Measurements from ENCODE around the gene PPM1A.

DNA sequence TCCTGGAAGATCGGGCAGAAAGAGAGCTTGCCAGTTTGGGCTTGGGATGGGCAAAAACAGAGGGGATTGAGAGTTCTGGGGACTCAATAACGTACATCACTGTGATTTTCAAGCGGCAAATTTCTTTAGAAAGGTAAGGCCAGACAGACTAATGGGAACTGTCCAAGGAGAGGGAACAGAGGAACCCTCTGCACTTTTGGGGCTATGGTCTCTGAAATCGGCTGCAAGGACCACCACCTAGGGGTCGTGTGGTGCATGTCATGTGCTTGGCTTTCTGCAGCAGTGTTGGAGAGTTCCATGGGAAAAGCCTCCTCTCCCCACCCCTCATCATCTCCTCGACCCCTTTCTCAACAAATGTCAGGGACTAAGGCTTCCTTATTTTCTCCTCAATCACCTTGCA, 79.6 kb downstream of the PPM1A start:
- TF ChIP-seq, protein P1, sequence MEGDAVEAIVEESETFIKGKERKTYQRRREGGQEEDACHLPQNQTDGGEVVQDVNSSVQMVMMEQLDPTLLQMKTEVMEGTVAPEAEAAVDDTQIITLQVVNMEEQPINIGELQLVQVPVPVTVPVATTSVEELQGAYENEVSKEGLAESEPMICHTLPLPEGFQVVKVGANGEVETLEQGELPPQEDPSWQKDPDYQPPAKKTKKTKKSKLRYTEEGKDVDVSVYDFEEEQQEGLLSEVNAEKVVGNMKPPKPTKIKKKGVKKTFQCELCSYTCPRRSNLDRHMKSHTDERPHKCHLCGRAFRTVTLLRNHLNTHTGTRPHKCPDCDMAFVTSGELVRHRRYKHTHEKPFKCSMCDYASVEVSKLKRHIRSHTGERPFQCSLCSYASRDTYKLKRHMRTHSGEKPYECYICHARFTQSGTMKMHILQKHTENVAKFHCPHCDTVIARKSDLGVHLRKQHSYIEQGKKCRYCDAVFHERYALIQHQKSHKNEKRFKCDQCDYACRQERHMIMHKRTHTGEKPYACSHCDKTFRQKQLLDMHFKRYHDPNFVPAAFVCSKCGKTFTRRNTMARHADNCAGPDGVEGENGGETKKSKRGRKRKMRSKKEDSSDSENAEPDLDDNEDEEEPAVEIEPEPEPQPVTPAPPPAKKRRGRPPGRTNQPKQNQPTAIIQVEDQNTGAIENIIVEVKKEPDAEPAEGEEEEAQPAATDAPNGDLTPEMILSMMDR (conservative IDR thresholded peaks at IDR 0.05 in 1 of 2, IDR thresholded peaks at IDR 0.05 in 1 of 2; ENCODE audit: extremely low read depth in 1 of 2, insufficient read depth in 1 of 2, low read depth in 1 of 2, low read length in 2 of 2), result no peak
- no peak for TF ChIP-seq EZH2 (IDR thresholded peaks at IDR 0.05; ENCODE audit: borderline replicate concordance, low read length)

All from mammary epithelial cell (primary cell).